Activated T-cell treated with anti-CD3 and anti-CD28 coated beads, Interleukin-2, amount 50 U/mL, for 72 hours (primary cell): ENCODE results near the gene MATCAP1. TPM values are rescaled to one million over a fixed set of nuclear protein-coding genes. Genes with fewer than 3 reads are reported as not detected.

Experiments
- ATAC-seq, 2 donors: fragments of 150-1000 bp; cut with Tn5 transposase; replicated peaks in 1 of 2; 2 replicates each; pipeline ENCODE4 v1.10.0; 2021; ENCODE audit warnings: moderate library complexity in 2 of 2, mild to moderate bottlenecking in 1 of 2
- DNase-seq, 2 donors: peaks; one replicate each; pipeline ENCODE4 v3.0.0; 2021 to 2022; ENCODE audit warnings: mixed read lengths in 1 of 2
- H3K27ac Mint-ChIP-seq: one replicate; pipeline ENCODE4 v1.8.0; 2022; ENCODE audit warnings: mild to moderate bottlenecking, moderate library complexity, mixed read lengths
- H3K27me3 Mint-ChIP-seq: one replicate; pipeline ENCODE4 v1.8.0; 2022; ENCODE audit warnings: low read depth, mixed read lengths
- H3K36me3 Mint-ChIP-seq, 2 donors: one replicate each; pipeline ENCODE4 v1.8.0; 2022; ENCODE audit warnings: mixed read lengths in 2 of 2, mild to moderate bottlenecking in 1 of 2; ENCODE audit not compliant: insufficient read depth in 2 of 2
- H3K4me1 Mint-ChIP-seq: one replicate; pipeline ENCODE4 v1.8.0; 2022; ENCODE audit warnings: low read depth, mixed read lengths
- H3K4me3 Mint-ChIP-seq, 2 donors: one replicate each; pipeline ENCODE4 v1.8.0; 2022; ENCODE audit warnings: mild to moderate bottlenecking in 2 of 2, mixed read lengths in 2 of 2, moderate library complexity in 2 of 2
- H3K9me3 Mint-ChIP-seq, 2 donors: one replicate each; pipeline ENCODE4 v1.8.0; 2022; ENCODE audit warnings: mixed read lengths in 2 of 2
- total RNA-seq, 2 donors: library from RNA; stranded (reverse); gene quantifications; one replicate each; pipeline ENCODE4 v1.2.3, GENCODE V29; 2022

MATCAP1 gene
- total RNA-seq, 2 donors from 2014 or later, result 31.9 to 34.3 TPM

- DNase-seq (no peak), ATAC-seq (no peak)
- Mint-ChIP-seq H3K4me1 (peaks cover 18% of the 10 kb centered on the region), H3K27me3 (peaks cover 17% of the 10 kb centered on the region), H3K4me3 (peak overlapping the region; percentile 47 to 52), H3K27ac (no peak overlapping the region), H3K9me3 (no peaks in the 10 kb centered on the region), H3K36me3 (peaks cover 3 to 13% of the 10 kb centered on the region in 2 donors)
These were observed 34.3 kb downstream of the MATCAP1 start for GRCh38 chr16:67149276-67150046.

- ATAC-seq (no peak), DNase-seq (no peak)
- Mint-ChIP-seq H3K4me3 (peak overlapping the region; percentile 47 to 49), H3K4me1 (peaks cover 15% of the 10 kb centered on the region), H3K27me3 (peaks cover 17% of the 10 kb centered on the region), H3K36me3 (peaks cover 3 to 12% of the 10 kb centered on the region in 2 donors), H3K27ac (no peak overlapping the region), H3K9me3 (no peaks in the 10 kb centered on the region)
These were observed 35.0 kb downstream of the MATCAP1 start for GRCh38 chr16:67148656-67149275.

- ATAC-seq (no peak), DNase-seq (no peak)
- Mint-ChIP-seq H3K9me3 (no peaks in the 10 kb centered on the region), H3K27ac (no peak overlapping the region), H3K27me3 (peaks cover 16% of the 10 kb centered on the region), H3K4me1 (peaks cover 11% of the 10 kb centered on the region), H3K4me3 (peak overlapping the region in 1 of 2 donors; percentile 12), H3K36me3 (peaks cover 6 to 15% of the 10 kb centered on the region in 2 donors)
These were observed 35.5 kb downstream of the MATCAP1 start for GRCh38 chr16:67148221-67148620.

- Mint-ChIP-seq H3K27me3 (peaks cover 10% of the 10 kb centered on the region), H3K9me3 (no peaks in the 10 kb centered on the region), H3K27ac (peak overlapping the region; percentile 49), H3K4me3 (no peak overlapping the region), H3K4me1 (peaks cover 5% of the 10 kb centered on the region), H3K36me3 (peaks cover 6 to 15% of the 10 kb centered on the region in 2 donors)
- ATAC-seq, result no peak
- DNase-seq, result no peak
These were observed 36.2 kb downstream of the MATCAP1 start for GRCh38 chr16:67147437-67148140.

- Mint-ChIP-seq H3K27me3 (peaks cover 9% of the 10 kb centered on the region), H3K9me3 (no peaks in the 10 kb centered on the region), H3K4me3 (no peak overlapping the region), H3K36me3 (peaks cover 8 to 15% of the 10 kb centered on the region in 2 donors), H3K4me1 (peaks cover 5% of the 10 kb centered on the region), H3K27ac (no peak overlapping the region)
- ATAC-seq (no peak), DNase-seq (no peak)
These were observed 37.0 kb downstream of the MATCAP1 start for GRCh38 chr16:67146523-67147357.

- Mint-ChIP-seq H3K36me3 (peaks cover 11 to 17% of the 10 kb centered on the region in 2 donors), H3K27ac (no peak overlapping the region), H3K27me3 (no peaks in the 10 kb centered on the region), H3K4me3 (no peak overlapping the region), H3K4me1 (no peaks in the 10 kb centered on the region), H3K9me3 (no peaks in the 10 kb centered on the region)
- ATAC-seq, result no peak
- DNase-seq, result no peak
These were observed 38.0 kb downstream of the MATCAP1 start for GRCh38 chr16:67145746-67146145.

- no peak for ATAC-seq
- Mint-ChIP-seq H3K9me3 (no peaks in the 10 kb centered on the region), H3K27me3 (no peaks in the 10 kb centered on the region), H3K4me1 (no peaks in the 10 kb centered on the region), H3K27ac (no peak overlapping the region), H3K36me3 (peaks cover 11 to 19% of the 10 kb centered on the region in 2 donors), H3K4me3 (no peak overlapping the region)
- DNase-seq, result no peak
These were observed 38.8 kb downstream of the MATCAP1 start for GRCh38 chr16:67144943-67145342.

GRCh38 chr16:67142342-67142741, 41.4 kb downstream of the MATCAP1 start:
- Mint-ChIP-seq H3K27me3 (no peaks in the 10 kb centered on the region), H3K9me3 (no peaks in the 10 kb centered on the region), H3K27ac (no peak overlapping the region), H3K4me1 (no peaks in the 10 kb centered on the region), H3K4me3 (no peak overlapping the region), H3K36me3 (peaks cover 8 to 10% of the 10 kb centered on the region in 2 donors)
- DNase-seq (no peak), ATAC-seq (no peak)

GRCh38 chr16:67141391-67141790, 42.4 kb downstream of the MATCAP1 start:
- Mint-ChIP-seq H3K27me3 (no peaks in the 10 kb centered on the region), H3K4me3 (no peak overlapping the region), H3K4me1 (no peaks in the 10 kb centered on the region), H3K36me3 (peaks cover 11% of the 10 kb centered on the region in 2 donors), H3K9me3 (no peaks in the 10 kb centered on the region), H3K27ac (no peak overlapping the region)
- no peak for ATAC-seq
- DNase-seq, result no peak

- no peak for ATAC-seq
- Mint-ChIP-seq H3K27me3 (no peaks in the 10 kb centered on the region), H3K27ac (no peak overlapping the region), H3K4me1 (no peaks in the 10 kb centered on the region), H3K36me3 (peaks cover 14 to 17% of the 10 kb centered on the region in 2 donors), H3K4me3 (no peak overlapping the region), H3K9me3 (no peaks in the 10 kb centered on the region)
- DNase-seq, result no peak
These were observed 46.2 kb downstream of the MATCAP1 start for GRCh38 chr16:67137605-67138004.

- Mint-ChIP-seq H3K27me3 (no peaks in the 10 kb centered on the region), H3K27ac (no peak overlapping the region), H3K4me3 (no peak overlapping the region), H3K36me3 (peaks cover 4 to 17% of the 10 kb centered on the region in 2 donors), H3K9me3 (no peaks in the 10 kb centered on the region), H3K4me1 (peaks cover 5% of the 10 kb centered on the region)
- DNase-seq, result no peak
- no peak for ATAC-seq
These were observed 54.3 kb downstream of the MATCAP1 start for GRCh38 chr16:67129422-67129821.

- no peak overlapping the region for H3K27ac Mint-ChIP-seq
- H3K36me3 Mint-ChIP-seq, result peaks cover 2 to 15% of the 10 kb centered on the region in 2 donors
- DNase-seq, result no peak
- H3K4me3 Mint-ChIP-seq, result no peak overlapping the region
- no peaks in the 10 kb centered on the region for H3K9me3 Mint-ChIP-seq
- no peaks in the 10 kb centered on the region for H3K27me3 Mint-ChIP-seq
- peaks cover 5% of the 10 kb centered on the region for H3K4me1 Mint-ChIP-seq
- ATAC-seq, result no peak
These were observed 54.9 kb downstream of the MATCAP1 start for GRCh38 chr16:67128887-67129286.
